Epithelial cell of proximal tubule (primary cell): ENCODE measurements around the gene PLB1. TPM values are rescaled to one million over a fixed set of nuclear protein-coding genes. Genes with fewer than 3 reads are reported as not detected.

ENCODE experiments used
- DNase-seq: peaks from one replicate; pipeline ENCODE4 v3.0.0-alpha.2; 2011; ENCODE audit warnings: low read depth
- H3K4me3 ChIP-seq: 2 replicates; pipeline ENCODE4 v1.5.1; 2011; ENCODE audit warnings: low read depth, mild to moderate bottlenecking, low read length
- total RNA-seq: library from RNA; depleted of rRNA; stranded (reverse); fragments of >200 nt; gene quantifications from 2 replicates; pipeline ENCODE4 v1.2.3, GENCODE V29; 2015
- TF ChIP-seq, protein P1 (sequence below): conservative IDR thresholded peaks from 2 replicates; pipeline ENCODE4 v1.5.1; 2012; ENCODE audit warnings: low read depth, mild to moderate bottlenecking, low read length

The PLB1 gene
- total RNA-seq, 1 donor from 2014 or later, result 2.1 TPM

GRCh38 chr2:28579606-28580005, 83.7 kb downstream of the PLB1 start:
- no peak overlapping the region for H3K4me3 ChIP-seq
- TF ChIP-seq, protein P1, sequence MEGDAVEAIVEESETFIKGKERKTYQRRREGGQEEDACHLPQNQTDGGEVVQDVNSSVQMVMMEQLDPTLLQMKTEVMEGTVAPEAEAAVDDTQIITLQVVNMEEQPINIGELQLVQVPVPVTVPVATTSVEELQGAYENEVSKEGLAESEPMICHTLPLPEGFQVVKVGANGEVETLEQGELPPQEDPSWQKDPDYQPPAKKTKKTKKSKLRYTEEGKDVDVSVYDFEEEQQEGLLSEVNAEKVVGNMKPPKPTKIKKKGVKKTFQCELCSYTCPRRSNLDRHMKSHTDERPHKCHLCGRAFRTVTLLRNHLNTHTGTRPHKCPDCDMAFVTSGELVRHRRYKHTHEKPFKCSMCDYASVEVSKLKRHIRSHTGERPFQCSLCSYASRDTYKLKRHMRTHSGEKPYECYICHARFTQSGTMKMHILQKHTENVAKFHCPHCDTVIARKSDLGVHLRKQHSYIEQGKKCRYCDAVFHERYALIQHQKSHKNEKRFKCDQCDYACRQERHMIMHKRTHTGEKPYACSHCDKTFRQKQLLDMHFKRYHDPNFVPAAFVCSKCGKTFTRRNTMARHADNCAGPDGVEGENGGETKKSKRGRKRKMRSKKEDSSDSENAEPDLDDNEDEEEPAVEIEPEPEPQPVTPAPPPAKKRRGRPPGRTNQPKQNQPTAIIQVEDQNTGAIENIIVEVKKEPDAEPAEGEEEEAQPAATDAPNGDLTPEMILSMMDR, result no peak

GRCh38 chr2:28580078-28580477, 84.2 kb downstream of the PLB1 start:
- no peak overlapping the region for H3K4me3 ChIP-seq
- TF ChIP-seq, protein P1, result no peak
- DNase-seq, result no peak

More at GRCh38 chr2:28579606-28580005, 83.7 kb downstream of the PLB1 start:
- no peak for DNase-seq

DNA sequence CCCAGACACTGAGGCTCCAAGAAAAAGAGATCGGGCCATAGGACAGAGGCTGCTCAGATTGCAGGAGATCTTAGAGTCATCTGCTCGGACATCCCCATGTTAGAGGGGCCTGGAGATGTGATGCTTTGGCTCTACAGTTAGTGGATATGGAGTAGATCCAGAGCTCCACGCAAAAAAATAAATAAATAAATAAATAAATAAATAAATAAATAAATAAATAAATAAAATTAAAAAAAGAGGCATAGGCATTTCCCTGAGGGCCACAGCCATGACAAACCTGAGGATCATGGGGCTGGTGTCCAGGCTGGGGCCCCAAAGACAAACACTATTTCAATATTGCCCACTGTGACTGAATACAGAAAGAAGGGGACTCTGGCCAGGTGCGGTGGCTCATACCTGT, 85.5 kb downstream of the PLB1 start:
- DNase-seq, result no peak
- TF ChIP-seq, protein P1, result no peak
- no peak overlapping the region for H3K4me3 ChIP-seq

GRCh38 chr2:28582152-28582551, 86.3 kb downstream of the PLB1 start:
- no peak for DNase-seq
- no peak overlapping the region for H3K4me3 ChIP-seq
- TF ChIP-seq, protein P1, result no peak

- no peak overlapping the region for H3K4me3 ChIP-seq
- no peak for DNase-seq
- TF ChIP-seq, protein P1, result no peak
These were observed 86.7 kb downstream of the PLB1 start for GRCh38 chr2:28582595-28582994.

DNA sequence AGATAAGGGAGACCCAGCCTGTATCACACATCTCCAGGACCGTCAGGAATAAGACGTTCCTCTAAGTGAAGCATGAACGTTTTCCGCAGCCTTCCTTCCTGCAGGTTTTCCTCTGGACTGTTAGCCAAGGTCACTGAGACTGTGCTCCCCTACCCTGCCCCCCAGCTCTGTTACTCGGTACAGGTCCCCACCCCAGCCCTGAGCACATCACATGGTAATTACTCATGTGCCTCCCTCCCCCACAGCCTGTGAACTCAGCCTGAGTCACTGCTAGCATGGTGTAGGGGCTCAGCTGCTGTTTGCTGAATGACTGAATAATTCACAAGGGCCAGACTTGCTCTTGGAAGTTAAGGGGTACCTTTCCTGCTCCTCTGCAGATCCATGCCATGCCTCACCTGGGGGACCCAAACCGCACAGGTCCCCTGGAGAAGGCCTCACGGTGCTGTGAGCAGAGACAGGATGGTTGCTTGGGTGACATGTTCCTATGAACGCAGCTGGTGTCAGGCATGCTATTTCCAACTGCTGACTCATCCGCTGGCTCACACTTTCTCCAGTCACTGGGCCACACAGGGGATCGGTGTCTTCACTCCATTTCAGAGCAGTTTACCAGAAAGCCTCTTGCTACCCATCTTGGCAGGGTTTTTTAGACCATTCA, 88.2 kb downstream of the PLB1 start:
- peak overlapping the region; percentile 18 for H3K4me3 ChIP-seq
- peak; percentile 89 for DNase-seq
- TF ChIP-seq, protein P1, result no peak

- DNase-seq, result no peak
- TF ChIP-seq, protein P1, result no peak
- no peak overlapping the region for H3K4me3 ChIP-seq
These were observed 91.0 kb downstream of the PLB1 start for GRCh38 chr2:28586867-28587266.
